ENCODE results near the gene ABCC6.

- TF ChIP-seq CTCF (conservative IDR thresholded peaks at IDR 0.05; ENCODE audit: low read length), result no peak
- TF ChIP-seq EZH2phosphoT487 (IDR thresholded peaks at IDR 0.05; ENCODE audit: borderline replicate concordance, low read depth, low read length), result no peak
These were observed 121.7 kb downstream of the ABCC6 start for GRCh38 chr16:16101585-16101984.
